HG02884 (cell line): ENCODE data around the gene HCRTR1.

ENCODE experiments used
- ATAC-seq: cut with Tn5 transposase; IDR thresholded peaks from one replicate; pipeline ENCODE4 v1.9.1; 2021; ENCODE audit warnings: mild to moderate bottlenecking, moderate library complexity; ENCODE audit not compliant: unreplicated experiment

Gene HCRTR1

DNA sequence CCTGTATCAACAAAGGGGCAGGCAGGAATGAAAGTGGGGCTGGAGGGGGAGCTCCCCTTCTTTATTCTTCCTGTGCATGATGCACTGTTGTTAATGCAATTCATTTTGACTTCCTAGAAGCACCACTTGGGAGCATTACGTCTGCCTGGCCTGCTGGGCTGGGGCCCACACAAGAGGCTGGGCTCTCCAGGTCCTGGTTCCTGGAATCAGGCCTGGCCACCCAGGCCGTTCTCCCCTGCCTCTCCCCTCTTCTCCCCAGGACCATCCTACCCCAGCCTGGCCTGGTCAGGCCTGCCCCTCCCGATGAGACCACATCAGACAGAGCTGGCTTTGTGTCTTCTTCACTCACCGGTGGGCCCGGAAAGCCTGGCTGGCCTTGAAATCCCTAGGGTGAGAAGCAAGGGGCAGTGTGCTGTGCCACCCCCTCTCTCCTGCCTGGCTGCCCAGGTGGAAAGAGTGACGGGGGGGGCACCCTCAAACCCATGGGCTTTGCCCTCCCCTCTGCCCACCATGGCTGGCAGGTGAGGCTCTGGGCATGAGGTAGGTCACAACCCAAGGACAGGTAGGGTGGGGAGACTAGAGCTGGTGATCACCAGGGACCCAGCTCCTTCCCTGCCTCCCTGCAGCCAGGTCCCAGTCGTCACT lies 47.9 kb downstream of the HCRTR1 start:
- no peak for ATAC-seq

DNA sequence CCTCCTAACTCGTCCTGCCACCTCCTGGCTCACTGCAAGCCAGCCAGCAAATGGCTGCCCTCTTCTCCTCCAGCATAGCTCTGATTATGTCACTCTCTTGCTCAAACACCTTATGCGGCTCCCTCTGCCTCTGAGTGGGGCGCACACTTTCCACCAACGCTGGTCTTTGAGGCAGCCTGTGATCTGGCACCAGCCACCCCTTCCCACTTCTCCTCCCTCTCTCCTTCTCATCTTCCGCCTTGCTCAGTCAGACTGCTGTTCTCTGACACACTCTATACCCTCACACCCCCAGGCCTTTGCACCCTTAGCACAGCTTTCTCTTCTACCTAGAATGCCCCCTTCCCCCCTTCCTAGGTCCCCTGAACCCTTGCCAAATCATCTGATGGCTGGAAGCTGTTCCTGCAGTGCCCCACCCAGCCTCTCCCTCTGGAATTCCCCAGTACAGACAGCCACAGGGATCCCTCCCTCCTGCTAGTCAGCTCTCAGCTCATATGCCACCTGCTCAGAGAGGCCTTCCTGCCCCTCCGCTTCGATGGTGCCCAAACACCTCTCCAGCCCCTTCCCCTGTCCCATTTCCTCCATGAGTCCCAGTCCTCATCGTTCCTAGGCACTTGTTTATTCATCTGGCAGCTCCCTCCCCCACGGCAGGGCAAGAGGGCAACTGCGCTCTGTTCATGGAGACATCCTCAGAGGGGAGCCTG lies 48.9 kb downstream of the HCRTR1 start:
- no peak for ATAC-seq

DNA sequence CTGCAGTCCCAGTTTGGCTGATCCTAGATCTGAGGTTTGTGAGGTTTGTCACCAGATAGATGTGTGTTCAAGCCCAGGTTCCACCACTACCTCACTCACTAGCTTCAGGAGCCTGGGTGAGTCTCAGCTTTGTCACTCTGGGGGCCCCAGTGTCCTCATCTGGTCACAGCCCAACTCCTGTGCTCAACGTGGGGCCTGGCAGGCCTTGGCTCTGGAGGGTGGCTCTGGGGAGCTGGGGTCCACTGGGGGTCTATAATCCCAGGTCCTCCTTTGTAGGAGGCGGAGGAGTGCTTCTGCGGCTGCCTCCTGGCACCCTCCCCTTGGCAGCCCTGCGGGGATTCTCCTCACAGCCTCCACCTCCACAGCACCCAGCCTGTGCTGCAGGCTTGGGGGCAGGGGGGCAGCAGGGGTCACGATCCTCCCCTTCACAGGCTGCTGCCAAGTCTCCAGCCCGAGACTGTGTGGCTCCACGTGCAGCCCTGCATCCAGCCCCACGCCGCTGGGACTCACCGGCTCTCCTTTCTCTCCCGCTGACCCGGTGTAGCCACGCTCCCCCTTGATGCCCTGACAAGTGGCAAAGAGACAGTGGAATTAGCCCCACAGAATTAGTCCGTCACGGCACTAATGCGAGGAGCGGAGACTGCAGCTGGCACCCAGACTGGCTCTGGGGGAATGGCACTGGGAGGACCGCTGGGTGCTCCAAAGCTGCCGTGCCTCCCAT lies 49.7 kb downstream of the HCRTR1 start:
- no peak for ATAC-seq

DNA sequence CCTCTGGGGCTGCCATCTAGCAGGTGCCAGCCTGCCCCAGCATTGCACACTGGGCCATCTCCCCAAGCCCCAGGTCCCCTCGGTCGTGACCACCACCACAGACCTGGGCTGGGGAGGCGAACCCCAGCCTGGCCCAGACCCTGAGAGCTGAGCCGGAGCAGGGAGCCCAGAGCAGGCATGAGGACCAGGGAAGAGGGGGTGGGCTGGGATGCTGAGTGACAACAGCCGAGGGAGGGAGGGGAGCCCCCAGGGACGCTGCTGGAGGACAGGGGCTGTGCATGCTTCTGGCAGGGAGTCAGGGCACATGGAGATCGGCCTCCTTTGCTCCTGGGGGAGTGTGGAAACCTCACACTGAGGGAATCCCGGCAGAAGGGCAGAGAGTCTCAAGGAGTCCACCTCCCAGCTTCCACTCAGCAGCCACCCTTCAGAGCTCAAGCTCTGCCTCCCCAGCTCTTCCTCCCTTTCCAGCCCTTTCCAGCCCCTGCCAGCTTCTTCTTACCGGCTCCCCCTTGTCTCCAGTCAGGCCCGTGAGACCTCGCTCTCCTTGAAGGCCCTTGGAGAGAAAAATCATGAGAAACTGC lies 50.9 kb downstream of the HCRTR1 start:
- no peak for ATAC-seq

DNA sequence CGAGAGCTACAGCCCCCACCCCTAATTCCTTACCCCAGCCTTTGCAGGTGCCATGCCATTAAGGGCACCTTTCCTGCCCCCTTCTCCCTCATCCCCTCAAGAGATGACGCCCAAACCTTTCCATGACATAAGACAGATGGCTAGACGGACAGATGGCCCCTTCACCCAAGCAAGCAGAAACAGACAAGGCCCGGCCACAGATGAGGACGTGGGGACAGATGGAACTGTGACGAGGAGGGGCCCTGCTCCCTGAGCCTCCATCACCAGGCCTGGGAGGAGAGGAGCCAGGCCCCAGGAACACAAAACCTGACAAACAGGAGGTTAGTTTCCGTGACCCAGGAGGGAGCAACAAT lies 51.9 kb downstream of the HCRTR1 start:
- no peak for ATAC-seq

DNA sequence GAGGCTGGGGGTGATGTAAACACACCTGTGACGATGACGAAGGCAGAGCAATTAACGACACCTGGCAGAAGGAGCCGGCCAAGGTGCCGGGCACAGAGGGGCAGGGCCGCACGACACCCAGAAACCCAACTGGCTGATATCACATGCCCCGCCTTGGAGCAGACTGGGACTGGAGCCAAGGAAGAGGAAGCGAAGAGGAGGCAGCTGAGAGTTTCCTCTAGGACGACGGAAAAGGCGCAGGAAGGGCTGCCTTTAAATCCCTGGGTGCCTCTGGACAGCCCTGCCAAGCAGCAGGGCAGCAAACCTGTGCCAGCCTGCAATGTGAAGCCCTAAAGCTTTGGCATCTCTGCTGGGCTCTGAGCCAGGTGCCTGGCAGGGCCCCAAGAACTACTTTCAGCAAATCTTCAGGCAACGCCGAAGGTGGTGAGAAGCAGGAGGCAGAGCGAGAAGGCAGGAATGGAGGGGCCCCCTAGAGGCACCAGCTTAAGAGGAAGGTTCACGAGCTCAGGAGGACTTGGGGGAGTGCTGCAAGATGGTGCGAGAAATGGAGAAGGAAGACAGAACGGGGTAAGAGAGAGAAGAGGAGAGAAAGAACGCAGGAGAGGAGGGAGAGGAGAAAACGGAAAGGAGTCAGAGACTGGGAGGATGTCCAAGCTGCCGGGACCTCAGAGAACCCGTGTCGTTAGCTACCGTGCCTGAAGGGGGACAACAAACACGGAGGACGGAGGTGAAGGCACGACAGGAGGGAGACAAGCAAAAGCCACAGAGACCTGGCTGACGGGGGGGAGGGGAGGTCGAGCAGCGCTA lies 52.5 kb downstream of the HCRTR1 start:
- ATAC-seq: no peak

DNA sequence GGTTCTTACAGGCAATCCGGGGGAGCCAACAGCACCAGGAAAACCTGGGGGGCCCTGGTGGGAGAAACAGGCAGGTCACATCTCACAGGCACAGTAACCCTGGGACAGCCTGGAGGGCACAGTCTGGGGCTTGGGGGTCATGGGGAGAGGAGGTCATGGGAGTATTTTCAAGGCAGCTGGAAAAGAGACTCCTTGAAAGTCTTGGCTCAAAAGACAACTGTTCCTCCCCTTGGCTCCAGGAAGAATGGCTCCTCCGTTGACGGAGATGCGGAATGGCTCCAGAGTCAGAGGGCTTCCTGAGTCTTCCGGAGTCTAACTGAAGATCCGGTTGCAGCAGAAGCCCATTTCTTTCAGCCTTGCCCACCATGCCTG lies 53.1 kb downstream of the HCRTR1 start:
- no peak for ATAC-seq

DNA sequence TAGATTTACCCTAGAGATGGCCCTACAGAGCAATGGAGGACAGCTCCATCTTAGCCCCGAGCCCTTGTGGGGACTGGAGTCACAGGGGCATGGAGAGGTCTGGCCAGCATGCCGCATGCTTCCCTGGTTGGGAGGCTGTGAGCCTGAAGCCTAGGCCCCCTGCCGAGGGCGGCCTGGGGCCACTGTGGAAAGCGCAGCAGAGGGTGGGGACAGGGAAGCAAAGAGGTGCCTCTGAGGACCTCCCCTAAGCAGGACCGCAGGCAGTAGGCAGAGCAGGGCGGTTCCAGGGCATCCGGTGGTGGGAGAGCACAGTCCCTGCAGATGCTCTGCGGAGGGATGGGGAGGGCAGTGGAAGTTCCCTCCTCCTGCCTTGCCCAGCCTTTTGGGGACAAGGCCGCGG lies 53.7 kb downstream of the HCRTR1 start:
- no peak for ATAC-seq

DNA sequence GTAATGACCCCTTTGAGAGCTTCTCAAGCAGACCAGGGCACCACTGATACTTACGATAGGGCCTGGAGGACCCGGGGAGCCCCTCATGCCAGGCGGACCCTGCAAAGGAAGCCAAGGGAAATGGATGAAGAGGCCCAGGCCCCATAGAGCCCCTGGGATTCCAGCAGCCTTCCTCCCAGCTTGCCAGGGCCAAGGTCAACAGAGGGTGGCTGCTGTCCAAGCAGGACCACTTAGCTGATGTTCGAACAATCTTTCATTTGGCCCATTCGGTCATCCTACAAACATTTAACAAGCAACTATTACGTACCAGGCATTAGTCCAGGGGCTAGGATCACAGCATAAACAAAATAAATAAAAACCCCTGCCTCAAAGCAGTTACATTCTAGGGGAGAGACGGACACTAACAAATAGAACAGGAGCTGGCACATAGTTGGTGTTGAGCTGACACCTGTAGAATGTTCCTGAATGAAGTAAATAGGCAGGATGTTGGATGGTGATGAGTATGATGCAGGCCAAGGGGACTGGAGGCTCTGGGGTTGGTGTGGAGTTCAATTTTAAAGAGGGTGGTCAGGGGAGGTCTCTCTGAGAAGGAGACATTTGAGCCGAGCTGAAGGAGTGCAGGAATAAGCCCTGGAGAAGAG lies 54.2 kb downstream of the HCRTR1 start:
- ATAC-seq: no peak

DNA sequence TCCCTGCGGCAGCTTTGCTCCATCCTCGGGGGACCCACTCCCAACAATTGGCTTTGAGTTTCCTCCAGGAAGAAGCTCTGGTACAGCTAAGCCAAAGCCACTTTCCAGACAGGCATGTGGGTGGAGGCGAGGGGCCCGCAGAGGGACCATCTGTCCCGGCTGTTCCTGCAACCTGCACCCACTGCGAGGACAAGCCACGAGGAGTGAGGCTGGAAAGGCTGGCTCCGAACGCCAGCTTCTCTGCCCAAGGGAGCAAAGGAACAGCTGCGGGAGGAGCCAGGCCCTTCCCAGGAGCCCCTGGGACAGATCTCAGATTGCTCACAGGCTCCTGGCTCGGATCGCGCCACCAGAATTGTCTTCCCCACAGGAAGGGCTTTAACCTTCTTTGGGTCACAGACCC lies 55.5 kb downstream of the HCRTR1 start:
- no peak for ATAC-seq

DNA sequence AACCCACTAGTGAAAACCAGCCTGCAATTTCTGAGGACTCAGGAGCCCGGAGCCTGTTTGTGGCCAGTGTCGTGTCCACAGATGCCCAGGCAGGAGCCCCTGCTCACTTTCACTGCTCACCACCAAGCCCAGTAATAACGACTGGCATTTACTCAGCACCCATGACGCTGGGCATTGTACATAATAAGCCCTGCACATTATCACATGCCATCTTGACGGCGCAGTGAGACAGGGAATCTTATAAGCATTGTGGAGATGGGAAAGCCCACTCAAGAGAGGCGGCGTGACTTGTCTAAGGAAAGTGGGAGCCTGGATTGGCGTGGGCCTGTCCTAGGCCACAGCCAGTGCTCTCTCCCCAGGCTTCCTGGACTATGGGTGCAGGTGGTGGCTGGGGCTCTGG lies 55.9 kb downstream of the HCRTR1 start:
- ATAC-seq: no peak

DNA sequence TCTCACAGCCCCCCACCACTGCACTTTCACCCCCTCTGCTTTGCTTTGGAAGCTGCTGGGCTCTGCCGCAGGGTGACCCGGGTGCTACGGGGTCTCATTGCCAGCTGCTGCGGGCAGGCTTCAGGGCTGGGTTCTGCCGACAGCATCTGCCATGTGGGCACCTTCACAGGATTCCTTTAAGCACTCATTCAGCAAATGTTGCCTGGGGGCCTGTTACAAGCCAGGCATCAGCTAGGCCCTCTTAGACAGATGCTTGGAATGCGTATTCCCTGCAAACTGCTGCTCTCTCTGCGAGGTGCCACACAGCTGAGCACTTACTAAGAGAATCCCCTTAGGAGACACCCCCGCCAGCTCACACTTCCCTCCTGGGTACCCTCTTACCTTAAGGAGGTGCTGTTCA lies 57.1 kb downstream of the HCRTR1 start:
- ATAC-seq: no peak

DNA sequence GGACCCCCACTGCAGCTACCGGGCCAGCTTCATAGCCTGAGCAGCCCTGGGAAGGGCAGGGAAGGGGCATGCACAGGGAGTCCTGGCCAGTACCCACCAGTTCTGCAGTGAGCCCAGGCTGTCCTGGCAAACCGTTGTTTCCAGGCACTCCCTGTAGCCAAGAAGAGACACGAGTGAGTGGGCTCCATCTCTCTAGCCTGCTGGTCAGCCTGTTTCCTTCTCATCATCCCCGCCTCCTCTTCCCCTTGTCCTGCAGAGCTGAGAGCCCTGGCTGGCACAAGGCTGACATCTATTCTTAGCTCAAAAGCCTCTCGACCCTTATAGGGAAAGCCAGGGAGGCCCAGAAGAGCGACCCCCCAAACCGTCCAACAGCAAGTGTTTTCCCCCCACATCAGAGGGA lies 57.7 kb downstream of the HCRTR1 start:
- no peak for ATAC-seq

DNA sequence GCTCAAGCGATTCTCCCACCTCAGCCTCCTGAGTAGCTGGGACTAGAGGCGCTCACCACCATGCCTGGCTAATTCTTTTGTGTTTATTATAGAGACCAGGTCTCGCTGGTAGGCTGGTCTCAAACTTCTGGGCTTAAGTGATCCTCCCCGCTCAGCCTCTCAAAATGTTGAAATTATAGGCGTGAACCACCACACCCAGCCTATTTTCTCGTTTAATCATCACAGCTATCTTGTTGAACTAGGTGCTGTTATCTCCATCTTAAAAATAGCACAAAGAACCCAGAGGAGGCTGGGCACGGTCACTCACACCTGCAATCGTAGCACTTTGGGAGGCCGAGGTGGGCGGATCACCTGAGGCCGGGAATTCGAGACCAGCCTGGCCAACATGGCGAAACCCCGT lies 58.3 kb downstream of the HCRTR1 start:
- ATAC-seq: no peak
